VCaP (cell line): Measurements from ENCODE around the gene TOM1L2.

ENCODE experiments used
- H3K27ac ChIP-seq: fragments of 450-650 bp; 2 replicates; pipeline ENCODE4 v1.5.1; 2017
- TF ChIP-seq, protein P1 (sequence below): fragments of 450-650 bp; conservative IDR thresholded peaks from 2 replicates; pipeline ENCODE4 v1.5.1; 2017; ENCODE audit warnings: mild to moderate bottlenecking, moderate library complexity

The TOM1L2 gene

DNA sequence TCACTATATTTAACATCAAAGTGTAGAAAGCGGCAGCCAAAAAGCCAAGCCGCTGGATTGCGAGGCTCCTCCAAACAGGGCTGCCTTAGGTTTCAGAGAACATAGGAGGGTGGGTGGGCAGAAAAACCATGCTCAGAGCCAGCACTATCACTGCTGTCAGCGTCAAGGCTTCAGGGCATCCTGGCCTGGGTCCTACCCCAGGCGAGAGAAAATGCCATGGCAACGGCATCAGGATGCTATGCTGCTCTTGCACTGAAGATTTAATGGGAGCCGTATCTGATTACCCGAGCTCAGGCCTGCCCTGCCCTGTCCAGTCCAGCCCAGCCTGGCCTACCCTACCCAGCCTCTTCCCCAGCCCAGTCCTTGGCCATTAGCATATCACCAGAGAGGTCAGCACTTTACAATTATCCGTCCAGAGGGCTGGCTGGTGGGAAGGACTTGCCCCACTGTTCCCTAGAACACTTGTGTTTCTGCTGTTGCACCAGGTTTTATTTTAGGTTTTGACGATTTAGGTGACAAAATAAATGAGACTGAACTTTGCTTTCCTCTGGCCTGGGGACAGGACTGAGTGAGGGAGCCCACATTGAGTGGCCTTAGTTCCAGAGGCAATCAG is 61.1 kb downstream of the TOM1L2 start:
- no peak overlapping the region for H3K27ac ChIP-seq
- TF ChIP-seq, protein P1, sequence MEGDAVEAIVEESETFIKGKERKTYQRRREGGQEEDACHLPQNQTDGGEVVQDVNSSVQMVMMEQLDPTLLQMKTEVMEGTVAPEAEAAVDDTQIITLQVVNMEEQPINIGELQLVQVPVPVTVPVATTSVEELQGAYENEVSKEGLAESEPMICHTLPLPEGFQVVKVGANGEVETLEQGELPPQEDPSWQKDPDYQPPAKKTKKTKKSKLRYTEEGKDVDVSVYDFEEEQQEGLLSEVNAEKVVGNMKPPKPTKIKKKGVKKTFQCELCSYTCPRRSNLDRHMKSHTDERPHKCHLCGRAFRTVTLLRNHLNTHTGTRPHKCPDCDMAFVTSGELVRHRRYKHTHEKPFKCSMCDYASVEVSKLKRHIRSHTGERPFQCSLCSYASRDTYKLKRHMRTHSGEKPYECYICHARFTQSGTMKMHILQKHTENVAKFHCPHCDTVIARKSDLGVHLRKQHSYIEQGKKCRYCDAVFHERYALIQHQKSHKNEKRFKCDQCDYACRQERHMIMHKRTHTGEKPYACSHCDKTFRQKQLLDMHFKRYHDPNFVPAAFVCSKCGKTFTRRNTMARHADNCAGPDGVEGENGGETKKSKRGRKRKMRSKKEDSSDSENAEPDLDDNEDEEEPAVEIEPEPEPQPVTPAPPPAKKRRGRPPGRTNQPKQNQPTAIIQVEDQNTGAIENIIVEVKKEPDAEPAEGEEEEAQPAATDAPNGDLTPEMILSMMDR = no peak

DNA sequence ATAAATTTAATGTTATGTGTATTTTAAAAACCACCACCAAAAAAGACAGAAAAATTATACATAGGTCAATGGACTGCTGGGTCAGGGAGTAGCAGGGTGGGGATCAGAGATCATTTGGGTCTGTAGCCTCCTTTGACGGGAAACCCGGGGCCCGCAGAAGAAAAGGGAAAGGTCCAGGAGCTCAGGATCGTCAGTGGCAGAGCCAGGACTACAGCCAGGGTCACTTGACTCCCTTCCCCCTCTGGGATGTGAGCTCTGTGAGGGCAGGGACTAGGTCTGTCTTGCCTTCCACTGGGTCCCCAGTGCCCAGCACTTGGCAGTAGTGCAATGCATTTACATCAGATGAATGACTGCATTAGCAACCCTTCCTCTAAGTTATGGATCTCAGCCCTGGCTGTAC is 62.1 kb downstream of the TOM1L2 start:
- TF ChIP-seq, protein P1 = no peak
- no peak overlapping the region for H3K27ac ChIP-seq

DNA sequence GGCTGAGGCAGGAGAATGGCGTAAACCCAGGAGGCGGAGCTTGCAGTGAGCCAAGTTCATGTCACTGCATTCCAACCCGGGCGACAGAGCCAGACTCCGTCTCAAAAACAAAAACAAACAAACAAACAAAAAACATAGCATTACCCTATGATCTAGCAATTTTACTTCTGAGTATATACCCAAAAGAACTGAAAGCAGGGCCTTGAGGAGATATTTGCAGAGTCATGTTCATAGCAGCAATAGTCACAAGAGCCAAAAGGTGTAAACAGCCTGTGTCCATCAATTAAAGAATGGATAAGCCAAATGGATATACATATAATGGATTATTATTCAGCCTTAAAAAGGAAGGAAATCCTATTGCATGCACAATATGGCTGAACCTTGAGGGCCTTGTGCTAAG is 63.1 kb downstream of the TOM1L2 start:
- no peak overlapping the region for H3K27ac ChIP-seq
- TF ChIP-seq, protein P1 = no peak

DNA sequence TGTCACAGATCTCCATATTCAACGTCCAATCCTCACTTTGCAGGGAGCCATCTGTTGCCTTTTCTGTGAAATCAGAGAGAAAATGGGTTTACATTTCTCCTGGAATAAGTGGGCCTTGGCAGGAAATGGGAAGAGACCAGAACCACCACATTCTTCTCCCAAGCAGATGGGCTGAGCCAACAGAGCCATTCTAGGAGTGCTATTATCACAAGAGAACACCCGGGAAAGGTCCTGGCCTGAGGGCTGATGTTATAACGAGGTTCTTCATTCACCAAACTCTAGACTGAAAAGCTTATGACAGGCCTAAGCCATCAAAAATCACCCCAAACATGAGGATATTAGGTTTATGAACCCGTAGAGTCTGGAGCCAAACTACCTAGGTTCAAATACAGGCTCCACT is 64.7 kb downstream of the TOM1L2 start:
- TF ChIP-seq, protein P1 = no peak
- H3K27ac ChIP-seq = 0 out of 2 replicates have a peak overlapping the region, but pooled peaks have one; percentile 21

DNA sequence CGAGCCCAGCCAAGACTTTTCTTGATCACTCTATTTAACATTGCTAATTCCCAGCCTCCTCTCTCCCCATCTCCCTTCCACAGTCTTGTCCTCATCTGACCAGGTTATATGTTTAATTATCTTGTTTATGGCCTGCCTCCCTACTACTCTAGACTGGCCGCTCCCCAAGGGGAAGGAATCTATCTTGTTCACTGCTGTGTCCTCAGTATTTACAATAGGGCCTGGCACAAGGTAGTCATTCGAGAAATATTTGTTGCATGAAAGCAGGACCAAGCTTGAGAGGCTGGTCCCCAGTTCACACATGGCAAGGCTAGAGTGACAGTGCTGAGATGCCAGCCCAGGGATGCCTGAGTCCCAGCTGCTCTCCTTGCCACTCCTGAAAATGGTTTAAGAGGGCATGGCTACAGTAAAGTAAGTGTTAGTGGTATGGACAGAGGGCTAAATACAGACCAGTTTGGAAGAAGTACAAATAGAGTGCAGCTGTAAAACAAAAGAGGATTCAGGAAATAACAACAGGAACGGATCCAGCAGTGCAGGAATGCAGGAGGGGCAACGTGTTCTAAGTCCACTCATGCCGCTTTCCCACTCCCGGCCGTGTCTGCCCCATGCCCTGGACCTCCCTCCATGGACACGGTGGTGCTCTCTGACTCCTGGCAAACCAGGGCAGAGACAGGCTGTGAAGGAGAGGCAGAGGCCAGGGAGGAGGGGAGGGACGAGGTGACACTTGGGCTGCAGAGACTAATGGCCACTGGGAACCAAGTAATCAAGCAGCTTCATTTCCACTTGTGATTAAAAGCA is 65.6 kb downstream of the TOM1L2 start:
- TF ChIP-seq, protein P1 = no peak
- H3K27ac ChIP-seq = 0 out of 2 replicates have a peak overlapping the region, but pooled peaks have one; percentile 21

DNA sequence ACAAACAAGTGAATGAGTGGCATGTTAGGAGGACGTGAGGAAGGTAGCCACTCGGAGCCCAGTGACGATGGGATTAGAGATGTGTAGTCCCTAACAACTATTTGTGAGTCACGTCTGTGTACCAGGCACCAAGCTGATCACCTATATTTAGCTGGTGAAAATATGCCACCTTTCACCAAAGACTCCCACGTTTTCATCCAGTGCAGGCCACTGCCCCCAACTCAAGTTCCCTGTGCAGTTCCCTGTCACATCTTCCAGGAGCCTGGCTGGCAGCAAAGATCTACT is 67.2 kb downstream of the TOM1L2 start:
- H3K27ac ChIP-seq = no peak overlapping the region
- TF ChIP-seq, protein P1 = no peak

DNA sequence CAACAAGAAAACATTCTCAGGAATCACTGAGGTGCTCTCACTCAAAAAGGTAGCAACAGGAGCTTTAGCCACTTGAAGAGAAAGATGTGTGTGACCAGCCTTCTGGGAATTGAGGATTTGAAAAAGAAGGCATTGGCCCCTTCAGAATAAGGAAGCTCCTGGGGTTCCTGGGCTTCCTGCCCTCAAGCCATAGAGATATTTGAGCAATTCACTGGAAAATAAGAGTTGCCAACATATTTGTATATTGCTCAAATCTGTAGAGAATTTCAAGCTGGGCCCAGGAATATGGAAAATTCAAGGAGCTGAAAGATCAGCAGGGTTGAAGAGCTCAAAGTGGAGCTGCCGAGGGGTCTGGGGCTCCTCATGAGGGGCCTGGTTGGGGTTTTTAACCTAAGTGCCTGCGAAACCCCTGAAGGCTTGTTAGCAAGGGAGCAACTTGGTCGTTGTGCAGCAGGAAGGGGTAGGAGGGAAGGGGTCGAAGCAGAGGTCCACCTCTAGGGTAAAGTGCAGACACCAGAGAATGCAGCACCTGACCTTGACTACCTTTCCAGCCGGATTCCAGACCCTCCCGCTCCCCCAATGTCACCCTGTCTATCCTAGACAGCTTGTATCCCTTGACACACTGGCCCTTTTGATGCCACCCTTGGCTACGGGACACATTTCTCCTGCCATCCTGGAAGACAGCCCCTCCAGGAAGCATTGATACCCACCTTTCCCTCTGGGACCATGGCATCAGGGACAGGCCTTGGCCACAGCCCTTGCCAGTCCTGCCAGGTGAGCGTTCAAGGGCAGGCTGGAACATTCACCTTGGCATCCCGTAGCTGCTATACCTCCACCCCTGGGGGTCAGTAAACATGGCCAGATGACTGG is 67.8 kb downstream of the TOM1L2 start:
- TF ChIP-seq, protein P1 = no peak
- no peak overlapping the region for H3K27ac ChIP-seq
